IPS DF 6.9 (cell line): ENCODE data around the gene MTMR1.
A peak's percentile ranks its signal among the peaks of the same experiment; 100 is the strongest.

Source experiments
- DNase-seq: peaks from one replicate; pipeline ENCODE4 v3.0.0-alpha.2; 2013; ENCODE audit warnings: low read depth, low spot score
- H3K27ac ChIP-seq: one replicate; pipeline ENCODE4 v1.5.1; 2013; ENCODE audit warnings: low read length, control low read depth
- H3K27me3 ChIP-seq: 2 replicates; pipeline ENCODE4 v1.6.1; 2013; ENCODE audit warnings: mild to moderate bottlenecking, low read length; ENCODE audit not compliant: control insufficient read depth, insufficient read depth
- H3K36me3 ChIP-seq: 2 replicates; pipeline ENCODE4 v1.6.1; 2013; ENCODE audit warnings: low read length; ENCODE audit not compliant: control insufficient read depth, insufficient read depth
- H3K4me1 ChIP-seq: 2 replicates; pipeline ENCODE4 v1.6.1; 2013; ENCODE audit warnings: low read length; ENCODE audit not compliant: control insufficient read depth, insufficient read depth
- H3K4me3 ChIP-seq: 2 replicates; pipeline ENCODE4 v1.5.1; 2013; ENCODE audit warnings: mild to moderate bottlenecking, low read length
- H3K9me3 ChIP-seq: 2 replicates; pipeline ENCODE4 v1.6.1; 2013; ENCODE audit warnings: low read length, inconsistent platforms; ENCODE audit not compliant: control insufficient read depth, insufficient read depth
- WGBS: extraction: QIAGEN DNeasy Blood & Tissue Kit; methylation state at CpG from one replicate; pipeline ENCODE4 v1.1.7; 2013; ENCODE audit warnings: mixed read lengths, missing lambda C conversion rate; ENCODE audit not compliant: insufficient read length, insufficient coverage; 5-methylcytosine and 5-hydroxymethylcytosine counted together

The MTMR1 gene

DNA sequence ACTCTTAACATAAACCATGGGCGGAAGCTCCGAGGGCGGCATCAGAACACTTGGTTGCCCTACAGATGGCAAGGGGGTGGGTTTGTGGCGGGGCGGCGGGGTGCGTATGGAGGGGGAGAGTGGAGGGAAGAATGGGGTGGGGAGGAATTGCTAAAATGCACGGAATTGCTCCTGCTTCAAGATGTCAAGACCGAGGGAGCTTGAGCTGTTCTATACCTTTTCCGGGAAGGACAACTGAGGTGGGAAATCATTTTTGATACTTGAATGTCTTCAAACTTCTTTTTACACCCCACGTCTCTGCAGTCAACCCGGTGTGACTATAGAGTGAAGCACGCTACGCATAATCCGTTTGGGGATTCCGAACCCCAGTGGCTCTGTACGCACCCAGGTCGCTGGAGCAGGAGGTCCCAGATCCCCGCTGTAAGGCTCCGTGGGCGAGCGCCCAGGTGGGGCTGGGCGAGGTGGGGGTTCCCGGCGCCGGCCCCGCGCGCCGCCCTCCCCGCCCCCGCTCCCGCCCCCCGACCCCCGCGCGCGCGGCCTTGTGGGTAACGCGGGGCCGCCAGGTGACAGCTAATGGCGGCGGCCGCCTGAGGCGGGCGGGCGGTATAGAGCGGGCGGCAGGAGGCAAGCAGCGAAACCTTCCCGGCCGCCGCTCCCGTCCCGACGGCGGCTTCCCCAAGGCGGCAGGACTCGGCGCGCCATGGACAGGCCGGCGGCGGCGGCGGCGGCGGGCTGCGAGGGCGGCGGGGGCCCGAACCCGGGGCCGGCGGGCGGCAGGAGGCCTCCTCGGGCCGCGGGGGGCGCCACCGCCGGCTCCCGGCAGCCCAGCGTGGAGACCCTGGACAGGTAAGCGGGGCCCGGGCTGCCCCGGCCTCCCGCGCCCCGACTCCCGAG, at the start of gene MTMR1:
MTMR1 (plus strand) TSS at position 566 of the 894 bp plus-strand sequence; CDS start at position 701, 135 bp downstream.
- Histone ChIP-seq H3K27ac (no peak within 1 kb of the TSS), H3K9me3 (no peaks in the 10 kb centered on the region), H3K27me3 (no peaks in the 10 kb centered on the region), H3K4me1 (peaks cover 5% of the 10 kb centered on the region), H3K4me3 (peak within 1 kb of the TSS; percentile 79; the same call in 1 of the 2 replicates), H3K36me3 (no peaks in the 10 kb centered on the region)
- no peak for DNase-seq
- WGBS = no CpG with 5 or more reads among the region's 92 CpGs

DNA sequence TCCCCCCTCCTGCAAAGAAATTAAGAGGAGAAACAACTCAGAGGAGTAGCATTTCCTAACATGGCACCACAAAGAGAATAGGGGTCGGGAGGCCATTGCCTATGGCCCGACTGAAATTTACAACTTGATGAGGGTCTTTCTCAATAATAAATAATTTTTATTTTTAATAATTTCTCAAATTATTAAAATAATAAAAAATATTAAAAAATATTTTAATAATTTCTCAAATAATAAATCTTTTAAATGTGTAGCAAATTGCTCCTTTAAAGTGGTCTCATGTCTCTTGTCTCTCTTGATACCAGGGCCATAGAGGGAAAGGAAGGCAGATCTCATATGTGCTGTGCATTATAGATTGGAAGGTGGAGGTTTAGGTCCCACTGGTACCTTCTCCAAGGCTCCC, 49.2 kb upstream of the MTMR1 start:
- H3K4me1 ChIP-seq = no peaks in the 10 kb centered on the region
- no peak overlapping the region for H3K4me3 ChIP-seq
- DNase-seq = no peak
- H3K27ac ChIP-seq = no peak overlapping the region
- no peaks in the 10 kb centered on the region for H3K9me3 ChIP-seq
- no peaks in the 10 kb centered on the region for H3K27me3 ChIP-seq
- WGBS = no CpG with 5 or more reads among the region's 2 CpGs
- no peaks in the 10 kb centered on the region for H3K36me3 ChIP-seq

DNA sequence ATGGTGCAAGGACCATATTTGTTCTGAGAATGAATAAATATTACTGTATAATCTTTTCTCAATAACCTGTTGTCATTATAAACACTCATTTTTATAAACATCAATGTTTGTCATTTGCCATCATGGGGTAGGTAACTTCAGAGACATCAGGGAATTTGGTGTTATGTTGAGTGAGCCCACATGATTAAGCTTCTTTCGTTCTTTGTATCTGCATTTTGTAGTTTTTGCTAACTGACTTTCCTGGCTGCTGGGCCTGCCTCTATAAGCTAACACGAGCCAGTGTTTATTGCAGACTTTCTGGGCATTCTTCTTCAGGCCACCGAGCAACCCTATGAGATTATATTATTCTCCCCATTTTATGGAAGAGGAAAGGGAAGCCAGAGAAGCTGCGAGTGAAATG, 48.8 kb upstream of the MTMR1 start:
- H3K4me3 ChIP-seq = no peak overlapping the region
- no CpG with 5 or more reads among the region's 4 CpGs for whole genome bisulfite sequencing
- H3K9me3 ChIP-seq = no peaks in the 10 kb centered on the region
- no peaks in the 10 kb centered on the region for H3K36me3 ChIP-seq
- H3K27me3 ChIP-seq = no peaks in the 10 kb centered on the region
- DNase-seq = no peak
- no peak overlapping the region for H3K27ac ChIP-seq
- no peaks in the 10 kb centered on the region for H3K4me1 ChIP-seq

DNA sequence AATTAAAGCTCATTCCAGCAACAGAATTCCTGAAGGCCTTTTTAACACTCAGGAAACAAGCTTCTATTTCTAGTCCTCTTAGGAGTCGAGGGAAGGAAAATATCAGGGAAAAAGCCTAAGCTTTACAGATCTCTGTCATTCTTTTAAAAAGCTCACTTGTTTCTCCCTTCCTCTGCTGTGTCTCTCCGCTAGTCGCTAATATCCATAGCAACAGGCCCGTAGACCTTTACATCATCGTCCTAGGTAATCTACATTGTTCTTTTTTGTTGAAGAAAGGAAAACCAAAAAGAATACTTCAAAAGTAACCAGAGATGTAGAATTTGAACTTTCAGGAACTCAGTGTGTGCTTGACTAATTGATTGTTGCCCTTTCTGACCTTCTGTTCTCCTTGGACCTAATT, 45.9 kb upstream of the MTMR1 start:
- H3K4me3 ChIP-seq = no peak overlapping the region
- no peak overlapping the region for H3K27ac ChIP-seq
- H3K36me3 ChIP-seq = no peaks in the 10 kb centered on the region
- no peaks in the 10 kb centered on the region for H3K4me1 ChIP-seq
- no peaks in the 10 kb centered on the region for H3K27me3 ChIP-seq
- no peak for DNase-seq
- WGBS = no CpG with 5 or more reads among the region's 5 CpGs
- no peaks in the 10 kb centered on the region for H3K9me3 ChIP-seq

DNA sequence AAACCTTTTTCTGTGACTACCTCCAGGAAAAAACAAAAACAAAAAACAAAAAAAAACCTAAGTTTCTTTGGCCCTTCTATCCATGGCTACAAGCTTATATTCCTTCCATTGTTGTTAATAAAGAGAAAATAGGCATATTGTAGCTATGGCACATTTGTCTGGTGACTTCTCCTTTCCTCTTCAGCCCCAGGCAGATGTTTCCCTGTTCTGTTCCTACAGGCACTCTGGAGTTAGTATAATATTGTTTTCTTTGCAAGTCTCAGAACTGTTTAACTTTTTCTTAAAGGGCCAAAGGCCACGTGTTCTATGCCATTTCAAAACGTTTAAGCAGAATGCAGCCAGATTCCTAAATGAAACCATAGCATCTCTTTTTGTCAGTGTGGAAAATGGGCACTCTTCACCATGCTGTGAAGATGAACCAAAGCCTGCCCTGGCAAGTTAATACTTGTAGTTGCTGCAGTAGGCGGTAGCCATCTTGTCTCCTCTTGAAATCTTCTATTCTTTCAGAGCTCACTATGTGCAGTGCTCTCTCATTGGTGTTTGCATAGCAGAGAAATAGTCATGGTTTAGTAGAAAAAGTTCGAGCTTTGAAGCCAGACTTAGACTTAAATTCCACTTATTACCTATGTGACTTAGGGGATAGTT, 44.8 kb upstream of the MTMR1 start:
- no CpG with 5 or more reads among the region's 4 CpGs for WGBS
- no peak overlapping the region for H3K4me3 ChIP-seq
- H3K27ac ChIP-seq = no peak overlapping the region
- no peaks in the 10 kb centered on the region for H3K27me3 ChIP-seq
- H3K9me3 ChIP-seq = no peaks in the 10 kb centered on the region
- H3K4me1 ChIP-seq = no peaks in the 10 kb centered on the region
- H3K36me3 ChIP-seq = no peaks in the 10 kb centered on the region
- no peak for DNase-seq

DNA sequence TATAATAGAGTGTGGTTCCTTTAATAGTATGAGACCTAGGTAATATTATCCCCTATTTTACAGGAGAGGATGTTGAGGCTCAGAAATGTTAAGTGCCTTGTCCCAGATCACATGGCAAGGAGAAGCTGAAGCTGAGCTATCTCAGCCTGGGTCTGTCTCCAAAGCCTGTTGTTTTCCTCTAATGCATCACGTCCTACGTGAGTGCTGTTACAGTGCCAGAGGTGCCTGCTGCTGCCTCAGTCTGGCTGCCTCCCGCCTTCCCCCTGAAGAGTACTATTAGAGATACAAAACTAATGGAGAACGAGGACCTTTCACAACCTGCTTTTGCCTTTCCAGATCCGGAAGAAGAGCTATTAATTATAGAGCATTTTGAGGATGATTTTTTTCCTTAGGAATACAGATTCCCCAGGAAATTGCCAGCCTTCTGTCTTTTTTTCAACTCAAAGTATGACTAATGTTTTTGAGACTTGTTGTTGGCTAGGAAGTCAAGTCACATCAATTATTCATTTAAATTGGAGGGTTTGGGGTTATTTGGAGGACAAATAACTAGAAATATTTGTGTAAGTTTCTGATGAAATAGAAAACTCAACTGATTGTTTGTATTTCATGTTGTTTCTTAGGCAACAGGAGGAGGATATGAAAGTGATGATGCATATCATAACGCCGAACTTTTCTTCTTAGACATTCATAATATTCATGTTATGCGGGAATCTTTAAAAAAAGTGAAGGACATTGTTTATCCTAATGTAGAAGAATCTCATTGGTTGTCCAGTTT, 43.9 kb upstream of the MTMR1 start:
- no peaks in the 10 kb centered on the region for H3K27me3 ChIP-seq
- no peak for DNase-seq
- H3K4me3 ChIP-seq = no peak overlapping the region
- no peaks in the 10 kb centered on the region for H3K9me3 ChIP-seq
- no peaks in the 10 kb centered on the region for H3K36me3 ChIP-seq
- H3K27ac ChIP-seq = no peak overlapping the region
- no peaks in the 10 kb centered on the region for H3K4me1 ChIP-seq
- no CpG with 5 or more reads among the region's 8 CpGs for WGBS

DNA sequence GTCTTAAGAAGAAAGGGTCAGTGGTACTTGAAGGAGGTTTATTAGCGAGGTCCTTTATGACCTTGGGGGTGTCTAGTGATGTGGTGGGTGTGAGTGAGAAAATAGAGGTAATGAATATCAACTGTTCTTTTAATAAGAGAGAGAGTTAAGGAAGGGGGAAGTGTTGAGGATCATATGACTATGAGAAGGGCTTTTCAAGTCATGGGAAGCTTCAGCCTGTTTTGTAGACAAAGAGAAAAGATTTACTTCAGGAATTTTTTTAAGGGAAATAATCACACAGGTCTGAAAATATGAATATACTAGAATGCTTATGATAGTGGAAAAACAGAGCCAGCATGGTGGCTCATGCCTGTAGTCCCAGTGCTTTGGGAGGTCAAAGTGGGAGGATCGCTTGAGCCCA, 41.3 kb upstream of the MTMR1 start:
- Histone ChIP-seq H3K4me1 (no peaks in the 10 kb centered on the region), H3K36me3 (no peaks in the 10 kb centered on the region), H3K27me3 (no peaks in the 10 kb centered on the region), H3K9me3 (no peaks in the 10 kb centered on the region), H3K4me3 (no peak overlapping the region), H3K27ac (no peak overlapping the region)
- no CpG with 5 or more reads among the region's 2 CpGs for WGBS
- no peak for DNase-seq

DNA sequence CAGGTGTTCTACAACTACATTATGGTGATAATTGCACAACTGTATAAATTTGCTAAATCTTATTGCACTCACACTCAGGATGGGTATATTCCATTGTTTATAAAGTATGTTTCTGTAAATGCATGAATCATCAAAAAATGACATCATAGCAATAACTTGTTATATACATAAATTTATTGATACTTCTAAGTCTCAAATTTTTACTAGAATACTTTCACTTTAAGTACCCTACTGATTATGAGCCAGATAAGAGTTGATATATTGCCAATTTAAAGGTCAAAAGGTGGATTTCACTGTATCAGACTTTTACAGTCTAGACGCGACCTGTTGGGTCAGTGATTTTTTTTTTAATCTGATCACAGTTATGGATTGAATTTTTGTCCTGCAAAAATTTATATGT, 37.4 kb upstream of the MTMR1 start:
- no peak overlapping the region for H3K27ac ChIP-seq
- no peaks in the 10 kb centered on the region for H3K4me1 ChIP-seq
- H3K9me3 ChIP-seq = no peaks in the 10 kb centered on the region
- no peaks in the 10 kb centered on the region for H3K36me3 ChIP-seq
- no peak for DNase-seq
- H3K4me3 ChIP-seq = no peak overlapping the region
- no peaks in the 10 kb centered on the region for H3K27me3 ChIP-seq
- no CpG with 5 or more reads among the region's 2 CpGs for WGBS

DNA sequence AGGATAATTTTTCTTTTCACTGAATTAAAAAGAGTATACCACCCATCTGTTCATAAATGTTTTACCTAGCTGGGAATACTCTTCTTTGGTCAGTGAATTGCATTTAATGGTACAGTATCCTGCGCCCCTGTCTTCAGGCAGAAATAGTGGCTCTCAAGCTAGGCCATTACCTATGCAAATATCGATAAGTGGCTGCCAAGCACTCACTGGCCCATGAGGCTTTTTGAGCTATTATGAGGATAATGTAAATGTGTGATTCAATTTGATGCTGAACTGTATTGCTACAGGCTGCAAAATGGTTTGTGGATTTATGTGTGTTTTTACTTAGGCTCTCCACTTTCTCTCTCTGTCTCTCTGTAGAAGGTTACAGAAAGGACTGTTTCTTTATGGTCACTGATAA, 30.1 kb upstream of the MTMR1 start:
- H3K4me1 ChIP-seq = no peaks in the 10 kb centered on the region
- no peak overlapping the region for H3K27ac ChIP-seq
- WGBS = no CpG with 5 or more reads among the region's 2 CpGs
- H3K36me3 ChIP-seq = no peaks in the 10 kb centered on the region
- no peaks in the 10 kb centered on the region for H3K27me3 ChIP-seq
- DNase-seq = no peak
- no peak overlapping the region for H3K4me3 ChIP-seq
- H3K9me3 ChIP-seq = no peaks in the 10 kb centered on the region

DNA sequence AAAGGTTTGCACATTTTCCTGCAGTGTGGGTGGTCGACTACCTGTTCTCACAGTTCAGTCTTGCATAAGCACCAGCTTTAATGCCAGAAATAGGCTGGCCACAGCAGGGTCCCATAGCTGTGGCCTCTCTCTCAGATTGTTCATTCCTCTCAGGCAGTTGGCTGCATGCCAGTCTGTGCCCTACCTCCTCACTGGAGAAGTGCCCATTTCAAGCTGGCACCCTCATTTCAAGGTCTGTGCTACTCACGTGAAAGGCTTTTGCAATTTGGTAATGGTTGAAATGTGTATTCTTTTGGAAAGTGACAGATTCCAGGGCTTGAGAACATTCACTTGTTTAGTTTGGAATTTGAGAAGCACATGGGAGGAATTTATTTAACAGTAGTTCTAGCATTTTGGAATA, 28.9 kb upstream of the MTMR1 start:
- DNase-seq = no peak

More for the DNA sequence above, 28.9 kb upstream of the MTMR1 start:
- Histone ChIP-seq H3K36me3 (no peaks in the 10 kb centered on the region), H3K27me3 (no peaks in the 10 kb centered on the region), H3K9me3 (no peaks in the 10 kb centered on the region), H3K4me3 (no peak overlapping the region), H3K27ac (no peak overlapping the region), H3K4me1 (no peaks in the 10 kb centered on the region)
- no CpG with 5 or more reads among the region's 2 CpGs for WGBS
